ENCODE results near the gene SPATA13.
A peak's percentile ranks its signal among the peaks of the same experiment; 100 is the strongest.

SPATA13 gene

GRCh38 chr13:24251525-24251924, 91.0 kb downstream of the SPATA13 start:
- peak; percentile 63 to 66 for DNase-seq (ENCODE audit: low read depth in 2 of 2)

- DNase-seq (ENCODE audit: low read depth in 2 of 2), result no peak
Measured at GRCh38 chr13:24252136-24252535, 91.6 kb downstream of the SPATA13 start.

GRCh38 chr13:24253520-24254145, 93.1 kb downstream of the SPATA13 start:
- DNase-seq (ENCODE audit: low read depth in 2 of 2), result no peak

GRCh38 chr13:24254146-24254841, 93.8 kb downstream of the SPATA13 start:
- DNase-seq (ENCODE audit: low read depth in 2 of 2), result peak in 1 of 2 experiments; percentile 43

- DNase-seq (ENCODE audit: low read depth in 2 of 2), result no peak
Measured at GRCh38 chr13:24257497-24257896, 97.0 kb downstream of the SPATA13 start.

- no peak for DNase-seq (ENCODE audit: low read depth in 2 of 2)
Measured at GRCh38 chr13:24261566-24261965, 101.0 kb downstream of the SPATA13 start.

- no peak for DNase-seq (ENCODE audit: low read depth in 2 of 2)
Measured at GRCh38 chr13:24263632-24264031, 103.1 kb downstream of the SPATA13 start.

- DNase-seq (ENCODE audit: low read depth in 2 of 2), result peak; percentile 62 to 70
Measured at GRCh38 chr13:24264976-24265375, 104.5 kb downstream of the SPATA13 start.

GRCh38 chr13:24265453-24265852, 104.9 kb downstream of the SPATA13 start:
- no peak for DNase-seq (ENCODE audit: low read depth in 2 of 2)

GRCh38 chr13:24267274-24267673, 106.8 kb downstream of the SPATA13 start:
- no peak for DNase-seq (ENCODE audit: low read depth in 2 of 2)

GRCh38 chr13:24267801-24268200, 107.3 kb downstream of the SPATA13 start:
- DNase-seq (ENCODE audit: low read depth in 2 of 2), result no peak

- no peak for DNase-seq (ENCODE audit: low read depth in 2 of 2)
Measured at GRCh38 chr13:24269821-24270220, 109.3 kb downstream of the SPATA13 start.

- DNase-seq (ENCODE audit: low read depth in 2 of 2), result peak in 1 of 2 experiments; percentile 44
Measured at GRCh38 chr13:24270639-24271141, 110.2 kb downstream of the SPATA13 start.

- no peak for DNase-seq (ENCODE audit: low read depth in 2 of 2)
Measured at GRCh38 chr13:24271231-24271600, 110.7 kb downstream of the SPATA13 start.

- peak in 1 of 2 experiments; percentile 36 for DNase-seq (ENCODE audit: low read depth in 2 of 2)
Measured at GRCh38 chr13:24271601-24272451, 111.3 kb downstream of the SPATA13 start.

GRCh38 chr13:24272452-24273161, 112.1 kb downstream of the SPATA13 start:
- DNase-seq (ENCODE audit: low read depth in 2 of 2), result no peak

- no peak for DNase-seq (ENCODE audit: low read depth in 2 of 2)
Measured at GRCh38 chr13:24273926-24274325, 113.4 kb downstream of the SPATA13 start.

GRCh38 chr13:24274452-24275021, 114.0 kb downstream of the SPATA13 start:
- DNase-seq (ENCODE audit: low read depth in 2 of 2), result peak; percentile 62 to 68

- DNase-seq (ENCODE audit: low read depth in 2 of 2), result no peak
Measured at GRCh38 chr13:24275041-24275440, 114.5 kb downstream of the SPATA13 start.

- DNase-seq (ENCODE audit: low read depth in 2 of 2), result no peak
Measured at GRCh38 chr13:24276306-24276705, 115.8 kb downstream of the SPATA13 start.

- no peak for DNase-seq (ENCODE audit: low read depth in 2 of 2)
Measured at GRCh38 chr13:24276861-24277260, 116.3 kb downstream of the SPATA13 start.
